ENCODE measurements around the gene SKAP2. TPM values are rescaled to one million over a fixed set of nuclear protein-coding genes. Genes with fewer than 3 reads are reported as not detected.

Gene SKAP2
- total RNA-seq, 1 experiment from 2014 or later = 43.2 TPM

- no peak for DNase-seq (ENCODE audit: low read depth)
Measured at GRCh38 chr7:26638140-26638539, 226.2 kb downstream of the SKAP2 start.

GRCh38 chr7:26637610-26638009, 226.8 kb downstream of the SKAP2 start:
- no peak for DNase-seq (ENCODE audit: low read depth)

- DNase-seq (ENCODE audit: low read depth) = no peak
Measured at GRCh38 chr7:26636808-26637207, 227.6 kb downstream of the SKAP2 start.

GRCh38 chr7:26633557-26633956, 230.8 kb downstream of the SKAP2 start:
- DNase-seq (ENCODE audit: low read depth) = no peak

- DNase-seq (ENCODE audit: low read depth) = no peak
Measured at GRCh38 chr7:26631601-26632000, 232.8 kb downstream of the SKAP2 start.

- DNase-seq (ENCODE audit: low read depth) = no peak
Measured at GRCh38 chr7:26630941-26631580, 233.3 kb downstream of the SKAP2 start.

- no peak for DNase-seq (ENCODE audit: low read depth)
Measured at GRCh38 chr7:26630361-26630760, 234.0 kb downstream of the SKAP2 start.

GRCh38 chr7:26629696-26630095, 234.7 kb downstream of the SKAP2 start:
- DNase-seq (ENCODE audit: low read depth) = no peak

GRCh38 chr7:26627891-26628341, 236.5 kb downstream of the SKAP2 start:
- DNase-seq (ENCODE audit: low read depth) = no peak

GRCh38 chr7:26627221-26627620, 237.2 kb downstream of the SKAP2 start:
- no peak for DNase-seq (ENCODE audit: low read depth)

- no peak for DNase-seq (ENCODE audit: low read depth)
Measured at GRCh38 chr7:26626687-26627086, 237.7 kb downstream of the SKAP2 start.

GRCh38 chr7:26626156-26626555, 238.2 kb downstream of the SKAP2 start:
- DNase-seq (ENCODE audit: low read depth) = no peak

- DNase-seq (ENCODE audit: low read depth) = no peak
Measured at GRCh38 chr7:26625286-26625685, 239.1 kb downstream of the SKAP2 start.

GRCh38 chr7:26624839-26625238, 239.6 kb downstream of the SKAP2 start:
- DNase-seq (ENCODE audit: low read depth) = no peak

- DNase-seq (ENCODE audit: low read depth) = no peak
Measured at GRCh38 chr7:26624431-26624830, 240.0 kb downstream of the SKAP2 start.

- peak; percentile 65 for DNase-seq (ENCODE audit: low read depth)
Measured at GRCh38 chr7:26620352-26620751, 244.0 kb downstream of the SKAP2 start.

GRCh38 chr7:26619348-26619984, 244.9 kb downstream of the SKAP2 start:
- no peak for DNase-seq (ENCODE audit: low read depth)

- no peak for DNase-seq (ENCODE audit: low read depth)
Measured at GRCh38 chr7:26618898-26619297, 245.5 kb downstream of the SKAP2 start.

GRCh38 chr7:26618449-26618848, 245.9 kb downstream of the SKAP2 start:
- no peak for DNase-seq (ENCODE audit: low read depth)

Measured in M059J (cell line).